ENCODE data around the gene PSTPIP1. TPM values are rescaled to one million over a fixed set of nuclear protein-coding genes. Genes with fewer than 3 reads are reported as not detected.

PSTPIP1 gene
- polyA plus RNA-seq, 1 donor from 2014 or later: not detected

- Histone ChIP-seq H3K36me3 (ENCODE audit: insufficient read depth, low read length) (no peaks in the 10 kb centered on the region), H3K9me3 (ENCODE audit: low read length) (no peaks in the 10 kb centered on the region), H3K27ac (ENCODE audit: low read length) (no peak overlapping the region), H3K9ac (ENCODE audit: low read length) (no peak overlapping the region), H3K79me2 (replicated peaks; ENCODE audit: insufficient read depth, low read length) (no peaks in the 10 kb centered on the region), H4K20me1 (ENCODE audit: insufficient read depth) (no peaks in the 10 kb centered on the region), H2AFZ (ENCODE audit: low read depth, low read length) (no peak overlapping the region), H3K4me2 (ENCODE audit: low read length) (no peak overlapping the region), H3F3A (ENCODE audit: insufficient read depth, low read length, poor library complexity, severe bottlenecking) (no peaks in the 10 kb centered on the region), H3K27me3 (ENCODE audit: insufficient read depth, low read depth, low read length) (no peaks in the 10 kb centered on the region), H3K9me2 (ENCODE audit: insufficient read depth, low read length) (no peaks in the 10 kb centered on the region), H3K4me3 (ENCODE audit: low read length) (no peak overlapping the region)
- TF ChIP-seq RAD21 (conservative IDR thresholded peaks at IDR 0.05) (no peak), TAF1 (IDR thresholded peaks at IDR 0.05; ENCODE audit: low read depth) (no peak), POLR2AphosphoS5 (IDR thresholded peaks at IDR 0.05) (no peak), EZH2 (IDR thresholded peaks at IDR 0.05; ENCODE audit: borderline replicate concordance, insufficient read depth, low read length, poor library complexity, severe bottlenecking) (no peak), EP300 (conservative IDR thresholded peaks at IDR 0.05; ENCODE audit: poor library complexity, severe bottlenecking) (no peak), SMC3 (conservative IDR thresholded peaks at IDR 0.05; ENCODE audit: poor library complexity) (no peak), MXI1 (conservative IDR thresholded peaks at IDR 0.05; ENCODE audit: poor library complexity, severe bottlenecking) (no peak)
- TF ChIP-seq, protein P1, sequence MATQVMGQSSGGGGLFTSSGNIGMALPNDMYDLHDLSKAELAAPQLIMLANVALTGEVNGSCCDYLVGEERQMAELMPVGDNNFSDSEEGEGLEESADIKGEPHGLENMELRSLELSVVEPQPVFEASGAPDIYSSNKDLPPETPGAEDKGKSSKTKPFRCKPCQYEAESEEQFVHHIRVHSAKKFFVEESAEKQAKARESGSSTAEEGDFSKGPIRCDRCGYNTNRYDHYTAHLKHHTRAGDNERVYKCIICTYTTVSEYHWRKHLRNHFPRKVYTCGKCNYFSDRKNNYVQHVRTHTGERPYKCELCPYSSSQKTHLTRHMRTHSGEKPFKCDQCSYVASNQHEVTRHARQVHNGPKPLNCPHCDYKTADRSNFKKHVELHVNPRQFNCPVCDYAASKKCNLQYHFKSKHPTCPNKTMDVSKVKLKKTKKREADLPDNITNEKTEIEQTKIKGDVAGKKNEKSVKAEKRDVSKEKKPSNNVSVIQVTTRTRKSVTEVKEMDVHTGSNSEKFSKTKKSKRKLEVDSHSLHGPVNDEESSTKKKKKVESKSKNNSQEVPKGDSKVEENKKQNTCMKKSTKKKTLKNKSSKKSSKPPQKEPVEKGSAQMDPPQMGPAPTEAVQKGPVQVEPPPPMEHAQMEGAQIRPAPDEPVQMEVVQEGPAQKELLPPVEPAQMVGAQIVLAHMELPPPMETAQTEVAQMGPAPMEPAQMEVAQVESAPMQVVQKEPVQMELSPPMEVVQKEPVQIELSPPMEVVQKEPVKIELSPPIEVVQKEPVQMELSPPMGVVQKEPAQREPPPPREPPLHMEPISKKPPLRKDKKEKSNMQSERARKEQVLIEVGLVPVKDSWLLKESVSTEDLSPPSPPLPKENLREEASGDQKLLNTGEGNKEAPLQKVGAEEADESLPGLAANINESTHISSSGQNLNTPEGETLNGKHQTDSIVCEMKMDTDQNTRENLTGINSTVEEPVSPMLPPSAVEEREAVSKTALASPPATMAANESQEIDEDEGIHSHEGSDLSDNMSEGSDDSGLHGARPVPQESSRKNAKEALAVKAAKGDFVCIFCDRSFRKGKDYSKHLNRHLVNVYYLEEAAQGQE (IDR thresholded peaks at IDR 0.05; ENCODE audit: borderline replicate concordance): no peak
- TF ChIP-seq, protein P2, sequence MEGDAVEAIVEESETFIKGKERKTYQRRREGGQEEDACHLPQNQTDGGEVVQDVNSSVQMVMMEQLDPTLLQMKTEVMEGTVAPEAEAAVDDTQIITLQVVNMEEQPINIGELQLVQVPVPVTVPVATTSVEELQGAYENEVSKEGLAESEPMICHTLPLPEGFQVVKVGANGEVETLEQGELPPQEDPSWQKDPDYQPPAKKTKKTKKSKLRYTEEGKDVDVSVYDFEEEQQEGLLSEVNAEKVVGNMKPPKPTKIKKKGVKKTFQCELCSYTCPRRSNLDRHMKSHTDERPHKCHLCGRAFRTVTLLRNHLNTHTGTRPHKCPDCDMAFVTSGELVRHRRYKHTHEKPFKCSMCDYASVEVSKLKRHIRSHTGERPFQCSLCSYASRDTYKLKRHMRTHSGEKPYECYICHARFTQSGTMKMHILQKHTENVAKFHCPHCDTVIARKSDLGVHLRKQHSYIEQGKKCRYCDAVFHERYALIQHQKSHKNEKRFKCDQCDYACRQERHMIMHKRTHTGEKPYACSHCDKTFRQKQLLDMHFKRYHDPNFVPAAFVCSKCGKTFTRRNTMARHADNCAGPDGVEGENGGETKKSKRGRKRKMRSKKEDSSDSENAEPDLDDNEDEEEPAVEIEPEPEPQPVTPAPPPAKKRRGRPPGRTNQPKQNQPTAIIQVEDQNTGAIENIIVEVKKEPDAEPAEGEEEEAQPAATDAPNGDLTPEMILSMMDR (IDR thresholded peaks at IDR 0.05; ENCODE audit: poor library complexity, severe bottlenecking): no peak
These were observed 12.6 kb upstream of the PSTPIP1 start for GRCh38 chr15:76982356-76982755.

GRCh38 chr15:76982756-76983155 is 12.2 kb upstream of the PSTPIP1 start:
- TF ChIP-seq EZH2 (IDR thresholded peaks at IDR 0.05; ENCODE audit: borderline replicate concordance, insufficient read depth, low read length, poor library complexity, severe bottlenecking) (no peak), POLR2AphosphoS5 (IDR thresholded peaks at IDR 0.05) (no peak), MXI1 (conservative IDR thresholded peaks at IDR 0.05; ENCODE audit: poor library complexity, severe bottlenecking) (no peak)
- TF ChIP-seq, protein P1 (IDR thresholded peaks at IDR 0.05; ENCODE audit: borderline replicate concordance): no peak
- TF ChIP-seq, protein P2 (IDR thresholded peaks at IDR 0.05; ENCODE audit: poor library complexity, severe bottlenecking): no peak
- H2AFZ ChIP-seq (ENCODE audit: low read depth, low read length): no peak overlapping the region
- H3K79me2 ChIP-seq (replicated peaks; ENCODE audit: insufficient read depth, low read length): no peaks in the 10 kb centered on the region

More at GRCh38 chr15:76982756-76983155, 12.2 kb upstream of the PSTPIP1 start:
- H3K27ac ChIP-seq (ENCODE audit: low read length): no peak overlapping the region
- no peak overlapping the region for H3K4me3 ChIP-seq (ENCODE audit: low read length)
- H4K20me1 ChIP-seq (ENCODE audit: insufficient read depth): no peaks in the 10 kb centered on the region
- H3K9me3 ChIP-seq (ENCODE audit: low read length): no peaks in the 10 kb centered on the region
- H3K9me2 ChIP-seq (ENCODE audit: insufficient read depth, low read length): no peaks in the 10 kb centered on the region
- H3K9ac ChIP-seq (ENCODE audit: low read length): no peak overlapping the region
- no peak overlapping the region for H3K4me2 ChIP-seq (ENCODE audit: low read length)
- no peaks in the 10 kb centered on the region for H3F3A ChIP-seq (ENCODE audit: insufficient read depth, low read length, poor library complexity, severe bottlenecking)
- H3K27me3 ChIP-seq (ENCODE audit: insufficient read depth, low read depth, low read length): no peaks in the 10 kb centered on the region
- H3K36me3 ChIP-seq (ENCODE audit: insufficient read depth, low read length): no peaks in the 10 kb centered on the region

Data from neural cell (in vitro differentiated cells).